ENCODE data around the gene MKLN1. TPM values are rescaled to one million over a fixed set of nuclear protein-coding genes. Genes with fewer than 3 reads are reported as not detected.

MKLN1 gene
- total RNA-seq, 3 donors from 2014 or later = 78.1 to 113 (median 80.3) TPM

GRCh38 chr7:131312838-131313237 lies 14.8 kb upstream of the MKLN1 start:
- intact Hi-C loops (cut with DNase I; ENCODE audit: low total_unique reads) = no loop called here
- Histone ChIP-seq H3K9me3 (no peaks in the 10 kb centered on the region), H3K27ac (no peak overlapping the region), H3K27me3 (no peaks in the 10 kb centered on the region), H3K36me3 (no peaks in the 10 kb centered on the region), H3K4me3 (no peak overlapping the region), H3K4me1 (no peaks in the 10 kb centered on the region)
- TF ChIP-seq CTCF (IDR thresholded peaks at IDR 0.05) = no peak
- DNase-seq (ENCODE audit: low spot score in 2 of 2) = no peak

- DNase-seq (ENCODE audit: low spot score in 2 of 2) = no peak
- intact Hi-C loops (cut with DNase I; ENCODE audit: low total_unique reads) = no loop called here
- H3K4me3 ChIP-seq = no peak overlapping the region
These were observed 7.1 kb upstream of the MKLN1 start for GRCh38 chr7:131320603-131321002.

GRCh38 chr7:131321656-131322055 lies 6.0 kb upstream of the MKLN1 start:
- Histone ChIP-seq H3K4me3 (no peak overlapping the region), H3K9me3 (no peaks in the 10 kb centered on the region), H3K4me1 (no peaks in the 10 kb centered on the region), H3K27ac (no peak overlapping the region), H3K27me3 (no peaks in the 10 kb centered on the region), H3K36me3 (no peaks in the 10 kb centered on the region)
- intact Hi-C loops (cut with DNase I; ENCODE audit: low total_unique reads) = no loop called here
- DNase-seq (ENCODE audit: low spot score in 2 of 2) = no peak
- TF ChIP-seq CTCF (IDR thresholded peaks at IDR 0.05) (no peak), POLR2AphosphoS5 (IDR thresholded peaks at IDR 0.05) (no peak), POLR2A (IDR thresholded peaks at IDR 0.05) (no peak)

More at GRCh38 chr7:131320603-131321002, 7.1 kb upstream of the MKLN1 start:
- no peak for TF ChIP-seq POLR2AphosphoS5 (IDR thresholded peaks at IDR 0.05)
- no peak for TF ChIP-seq CTCF (IDR thresholded peaks at IDR 0.05)
- Histone ChIP-seq H3K27me3 (no peaks in the 10 kb centered on the region), H3K27ac (no peak overlapping the region), H3K4me1 (no peaks in the 10 kb centered on the region), H3K9me3 (no peaks in the 10 kb centered on the region), H3K36me3 (no peaks in the 10 kb centered on the region)

GRCh38 chr7:131322061-131322460 lies 5.6 kb upstream of the MKLN1 start:
- Histone ChIP-seq H3K9me3 (no peaks in the 10 kb centered on the region), H3K4me1 (no peaks in the 10 kb centered on the region), H3K27ac (no peak overlapping the region), H3K27me3 (no peaks in the 10 kb centered on the region), H3K36me3 (no peaks in the 10 kb centered on the region), H3K4me3 (no peak overlapping the region)
- no peak for TF ChIP-seq POLR2AphosphoS5 (IDR thresholded peaks at IDR 0.05)
- TF ChIP-seq CTCF (IDR thresholded peaks at IDR 0.05) = no peak
- TF ChIP-seq POLR2A (IDR thresholded peaks at IDR 0.05) = no peak
- intact Hi-C loops (cut with DNase I; ENCODE audit: low total_unique reads) = no loop called here
- DNase-seq (ENCODE audit: low spot score in 2 of 2) = no peak

GRCh38 chr7:131322861-131323260 lies 4.8 kb upstream of the MKLN1 start:
- no peaks in the 10 kb centered on the region for H3K27me3 ChIP-seq
- no peak for DNase-seq (ENCODE audit: low spot score in 2 of 2)
- H3K9me3 ChIP-seq = no peaks in the 10 kb centered on the region
- intact Hi-C loops (cut with DNase I; ENCODE audit: low total_unique reads) = no loop called here
- no peak for TF ChIP-seq POLR2AphosphoS5 (IDR thresholded peaks at IDR 0.05)
- TF ChIP-seq POLR2A (IDR thresholded peaks at IDR 0.05) = no peak
- TF ChIP-seq CTCF (IDR thresholded peaks at IDR 0.05) = no peak
- no peak overlapping the region for H3K4me3 ChIP-seq
- no peaks in the 10 kb centered on the region for H3K36me3 ChIP-seq
- H3K27ac ChIP-seq = no peak overlapping the region
- no peaks in the 10 kb centered on the region for H3K4me1 ChIP-seq
